NCI-H1930 (cell line): ENCODE results near the gene KRTAP4-7.
"Not testable (repeated sequence)": the region's sequence is repeated elsewhere in the genome, so short reads cannot be mapped to it uniquely, and the experiment has no call there.

ENCODE experiments used
- DNase-seq, 2 experiments: peaks; one replicate each; lab custom pipeline; 2025; lab: John Stamatoyannopoulos, UW

Gene KRTAP4-7

DNA sequence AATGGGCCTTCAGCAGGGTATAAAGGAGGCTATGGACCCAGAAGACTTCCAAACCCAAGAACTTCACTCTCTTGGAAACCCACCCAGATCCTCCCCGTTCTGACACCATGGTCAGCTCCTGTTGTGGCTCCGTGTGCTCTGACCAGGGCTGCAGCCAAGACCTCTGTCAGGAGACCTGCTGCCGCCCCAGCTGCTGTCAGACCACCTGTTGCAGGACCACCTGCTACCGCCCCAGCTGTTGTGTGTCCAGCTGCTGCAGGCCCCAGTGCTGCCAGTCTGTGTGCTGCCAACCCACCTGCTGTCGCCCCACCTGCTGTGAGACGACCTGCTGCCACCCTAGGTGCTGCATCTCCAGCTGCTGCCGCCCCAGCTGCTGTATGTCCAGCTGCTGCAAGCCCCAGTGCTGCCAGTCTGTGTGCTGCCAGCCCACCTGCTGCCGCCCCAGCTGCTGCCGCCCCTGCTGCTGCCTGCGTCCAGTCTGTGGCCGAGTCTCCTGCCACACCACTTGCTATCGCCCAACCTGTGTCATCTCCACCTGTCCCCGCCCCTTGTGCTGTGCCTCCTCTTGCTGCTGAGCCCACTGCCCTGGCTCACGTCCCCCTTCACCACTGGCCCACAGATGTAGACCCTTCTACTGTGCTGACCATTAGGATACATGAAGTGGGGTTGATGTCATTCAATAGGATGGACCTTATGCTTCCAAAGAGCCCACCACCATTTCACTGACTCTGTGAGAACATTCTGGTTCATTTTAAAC lies at the start of gene KRTAP4-7:
TSS of gene KRTAP4-7 (plus strand) at position 51 of the 757 bp plus-strand sequence. CDS start at position 108, 57 bp downstream.
- DNase-seq: not testable (repeated sequence)

DNA sequence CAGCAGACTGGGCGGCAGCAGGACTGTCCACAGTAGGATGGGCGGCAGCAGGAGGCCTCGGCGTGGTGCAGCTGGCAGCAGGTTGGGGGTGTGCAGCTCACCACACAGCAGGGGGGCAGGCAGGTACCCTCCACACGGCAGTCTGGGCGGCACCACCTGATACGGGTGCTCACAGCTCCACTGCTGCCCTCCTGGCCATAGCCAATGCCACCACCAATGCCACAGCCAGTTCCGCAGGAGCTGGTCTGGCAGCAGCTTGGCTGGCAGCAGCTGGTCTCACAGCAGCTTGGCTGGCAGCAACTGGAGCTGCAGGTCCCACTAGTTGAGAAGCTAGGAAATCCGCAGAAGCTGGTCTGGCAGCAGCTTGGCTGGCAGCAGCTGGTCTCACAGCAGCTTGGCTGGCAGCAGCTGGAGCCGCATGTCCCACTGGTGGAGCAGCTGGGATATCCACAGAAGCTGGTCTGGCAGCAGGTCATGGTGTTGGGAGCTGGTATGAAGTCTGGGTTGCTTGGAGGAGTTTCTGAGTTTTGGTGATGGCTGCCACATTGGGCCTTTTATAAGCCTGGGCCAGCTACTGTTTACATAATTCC lies 49.5 kb upstream of the KRTAP4-7 start, which contains the start of gene KRTAP1-3:
TSS of gene KRTAP1-3 (minus strand) at position 529 of the 590 bp plus-strand sequence. CDS start at position 476, 53 bp downstream.
- peak; percentile 6 to 20 for DNase-seq

DNA sequence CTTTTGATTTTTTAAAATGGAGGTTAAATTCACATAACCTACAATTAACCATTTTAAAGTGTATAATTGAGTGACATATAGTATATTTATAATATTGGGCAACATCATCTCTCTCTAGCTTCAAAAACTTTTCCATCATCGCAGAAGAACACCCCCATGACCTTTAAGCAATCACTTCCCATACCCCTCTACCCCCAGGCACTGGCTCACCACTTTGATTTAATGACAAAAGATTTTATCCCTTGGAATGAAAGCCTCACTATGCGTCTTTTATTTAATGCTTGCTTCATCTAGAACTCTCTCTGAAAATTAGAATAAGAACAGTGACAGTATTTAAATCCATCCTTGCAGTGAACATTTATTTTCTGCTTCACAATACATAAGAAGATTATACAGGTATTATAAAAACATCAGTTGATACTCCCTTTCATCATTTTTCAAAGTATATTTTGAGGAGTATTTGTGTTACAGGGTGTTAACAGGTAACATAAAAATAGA lies 46.0 kb upstream of the KRTAP4-7 start:
- DNase-seq: no peak

DNA sequence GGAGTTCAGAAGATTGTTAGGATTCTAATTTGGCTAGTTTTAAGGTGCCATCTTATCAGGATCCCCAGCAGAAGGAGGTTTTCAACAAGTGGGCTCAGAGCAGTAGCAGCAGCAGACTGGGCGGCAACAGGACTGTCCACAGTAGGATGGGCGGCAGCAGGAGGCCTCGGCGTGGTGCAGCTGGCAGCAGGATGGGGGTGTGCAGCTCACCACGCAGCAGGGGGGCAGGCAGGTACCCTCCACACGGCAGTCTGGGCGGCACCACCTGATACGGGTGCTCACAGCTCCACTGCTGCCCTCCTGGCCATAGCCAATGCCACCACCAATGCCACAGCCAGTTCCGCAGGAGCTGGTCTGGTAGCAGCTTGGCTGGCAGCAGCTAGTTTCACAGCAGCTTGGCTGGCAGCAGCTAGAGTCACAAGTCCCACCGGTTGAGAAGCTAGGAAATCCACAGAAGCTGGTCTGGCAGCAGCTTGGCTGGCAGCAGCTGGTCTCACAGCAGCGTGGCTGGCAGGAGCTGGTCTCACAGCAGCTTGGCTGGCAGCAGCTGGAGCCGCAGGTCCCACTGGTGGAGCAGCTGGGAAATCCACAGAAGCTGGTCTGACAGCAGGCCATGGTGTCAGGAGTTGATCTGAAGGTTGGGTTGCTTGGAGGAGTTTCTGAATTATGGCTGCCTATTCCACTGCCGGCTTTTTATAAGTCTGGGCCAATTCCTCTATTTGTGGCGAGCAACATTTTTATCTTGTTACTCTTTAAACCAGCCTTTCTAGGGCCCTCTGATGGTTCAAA lies 43.0 kb upstream of the KRTAP4-7 start, which contains the start of gene KRTAP1-1:
TSS of gene KRTAP1-1 (minus strand) at position 668 of the 789 bp plus-strand sequence. CDS start at position 615, 53 bp downstream.
- not testable (repeated sequence) for DNase-seq

DNA sequence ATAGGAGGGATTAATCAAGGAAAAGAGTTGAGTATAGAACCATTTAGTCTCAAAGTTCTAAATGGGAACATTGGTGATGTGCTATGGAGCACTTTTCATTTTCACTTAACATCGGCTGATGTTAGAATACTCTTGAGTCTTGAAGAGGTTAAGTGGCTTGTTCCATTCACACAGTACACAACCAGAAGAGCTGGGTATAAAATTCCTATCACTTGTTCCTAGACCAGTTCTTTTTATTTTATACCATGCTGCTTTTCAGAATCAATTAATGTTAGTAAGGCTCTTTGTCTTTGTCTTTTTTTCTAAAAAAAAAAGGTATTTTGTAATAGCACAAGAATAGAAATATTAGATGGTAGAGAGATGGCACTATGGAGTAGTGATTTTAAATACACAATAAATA lies 41.0 kb upstream of the KRTAP4-7 start:
- no peak for DNase-seq

DNA sequence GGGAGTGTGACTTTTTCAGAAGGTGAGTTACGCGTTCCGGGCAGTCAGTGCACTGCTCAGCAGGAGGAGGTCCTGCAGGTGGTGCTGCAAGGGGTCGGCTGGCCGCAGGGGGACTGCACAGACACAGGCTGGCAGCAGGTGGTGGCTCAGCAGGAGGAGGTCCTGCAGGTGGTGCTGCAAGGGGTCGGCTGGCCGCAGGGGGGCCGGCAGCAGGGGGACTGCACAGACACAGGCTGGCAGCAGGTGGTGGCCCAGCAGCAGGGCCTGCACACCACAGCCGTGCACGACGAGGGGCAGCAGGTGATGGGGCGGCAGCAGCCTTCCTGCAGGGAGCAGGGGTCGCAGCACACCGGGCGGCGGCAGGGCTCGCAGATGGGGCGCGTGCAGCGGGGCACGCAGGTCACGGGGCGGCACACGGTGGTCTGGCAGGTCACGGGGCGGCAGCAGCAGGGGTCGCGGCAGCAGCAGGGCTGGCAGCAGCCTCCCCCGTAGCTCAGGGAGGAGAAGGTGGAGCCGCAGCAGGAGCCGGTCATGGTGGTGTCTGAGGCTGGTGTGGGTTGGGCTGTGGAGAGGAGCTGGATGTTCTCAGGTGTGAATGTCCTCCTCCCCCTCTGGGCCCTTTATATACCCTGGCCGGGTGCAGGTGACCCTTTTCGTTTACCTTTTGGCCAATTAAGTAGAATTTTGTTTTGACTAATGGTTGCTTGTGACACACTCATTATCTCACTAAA lies 37.0 kb upstream of the KRTAP4-7 start, which contains the start of gene KRTAP2-1:
TSS of gene KRTAP2-1 (minus strand) at position 582 of the 731 bp plus-strand sequence. CDS start at position 533, 49 bp downstream.
- not testable (repeated sequence) for DNase-seq

DNA sequence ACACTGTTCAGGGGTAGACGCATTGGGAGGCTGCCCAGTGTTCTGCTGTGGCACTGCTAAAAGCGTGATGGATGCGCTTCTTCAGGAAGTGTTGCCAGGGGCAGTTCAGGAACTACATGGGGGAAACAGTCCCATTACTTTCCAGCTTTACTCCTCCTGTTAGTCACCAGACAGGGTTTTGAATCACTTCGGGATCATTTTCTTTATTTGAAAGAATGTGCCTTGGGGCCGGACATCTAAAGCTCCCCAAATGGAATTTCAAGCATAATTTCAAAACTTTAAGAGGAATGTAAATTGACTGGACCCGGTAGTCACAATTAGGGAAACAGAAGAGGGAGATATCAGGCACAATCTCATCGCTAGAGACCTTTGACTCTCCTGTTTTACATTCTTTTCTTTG lies 35.5 kb upstream of the KRTAP4-7 start:
- no peak for DNase-seq

DNA sequence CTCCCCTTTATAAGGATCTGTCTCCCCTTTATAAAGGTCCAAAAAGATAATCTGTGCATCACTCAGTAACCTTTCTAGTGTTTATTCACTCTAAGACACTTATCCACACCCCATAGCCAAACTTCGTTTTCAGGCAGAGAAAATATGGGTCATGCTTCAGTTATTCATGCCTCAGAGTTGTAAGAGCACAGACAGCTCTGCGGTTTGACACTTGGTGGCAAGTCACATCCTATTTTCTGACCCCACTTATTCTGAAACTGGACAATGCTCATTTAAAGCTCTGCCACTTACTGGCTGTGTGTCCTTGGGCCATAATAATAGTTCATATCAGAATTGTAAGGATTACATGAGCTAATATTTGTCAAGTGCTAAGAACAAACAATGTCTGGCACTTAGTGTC lies 34.8 kb upstream of the KRTAP4-7 start:
- DNase-seq: no peak

DNA sequence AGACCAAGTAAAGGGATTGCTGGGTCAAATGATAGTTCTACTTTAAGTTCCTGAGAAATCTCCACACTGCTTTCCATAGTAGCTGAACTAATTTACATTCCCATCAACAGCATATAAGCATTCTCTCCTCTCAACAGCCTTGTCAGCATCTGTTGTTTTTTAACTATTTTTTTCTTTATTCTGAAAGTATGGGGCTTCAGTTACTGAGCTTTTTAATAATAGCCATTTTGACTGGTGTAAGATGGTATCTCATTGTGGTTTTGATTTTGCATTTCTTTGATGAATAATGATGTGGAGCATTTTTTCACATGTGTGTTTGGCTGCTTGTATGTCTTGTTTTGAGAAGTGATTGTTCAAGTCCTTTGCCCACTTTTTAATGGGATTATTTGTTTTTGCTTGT lies 31.4 kb upstream of the KRTAP4-7 start:
- DNase-seq: no peak

DNA sequence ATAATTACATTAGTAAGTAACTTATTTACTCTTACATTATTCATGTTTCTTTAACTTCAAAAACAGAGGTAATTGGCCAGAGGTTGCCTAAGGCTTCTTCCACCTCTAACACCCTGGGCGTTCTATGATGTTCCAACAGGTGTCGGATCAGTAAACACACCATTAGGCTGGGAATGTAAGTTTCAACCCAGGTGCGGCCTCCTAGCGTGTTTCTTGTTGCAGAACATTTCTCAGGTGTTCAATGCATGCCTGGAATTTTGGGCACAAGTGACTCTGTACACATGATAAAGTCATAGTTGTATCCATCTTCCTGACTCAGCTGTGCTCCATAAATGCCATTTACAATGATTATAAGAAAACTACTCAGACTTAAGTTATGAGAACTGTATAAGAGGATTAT lies 29.9 kb upstream of the KRTAP4-7 start:
- no peak for DNase-seq

DNA sequence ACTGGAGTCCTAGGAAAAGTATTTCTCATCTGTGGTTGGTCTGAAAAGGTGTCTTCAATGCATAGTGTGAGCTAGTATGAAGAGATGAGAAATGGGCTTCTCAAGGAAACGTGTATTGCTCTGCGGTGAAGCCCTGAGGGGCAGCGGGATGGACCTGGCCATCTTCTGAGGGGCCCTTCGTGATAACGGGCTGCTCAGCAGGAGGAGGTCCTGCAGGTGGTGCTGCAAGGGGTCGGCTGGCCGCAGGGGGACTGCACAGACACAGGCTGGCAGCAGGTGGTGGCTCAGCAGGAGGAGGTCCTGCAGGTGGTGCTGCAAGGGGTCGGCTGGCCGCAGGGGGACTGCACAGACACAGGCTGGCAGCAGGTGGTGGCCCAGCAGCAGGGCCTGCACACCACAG lies 29.4 kb upstream of the KRTAP4-7 start:
- not testable (repeated sequence) for DNase-seq

DNA sequence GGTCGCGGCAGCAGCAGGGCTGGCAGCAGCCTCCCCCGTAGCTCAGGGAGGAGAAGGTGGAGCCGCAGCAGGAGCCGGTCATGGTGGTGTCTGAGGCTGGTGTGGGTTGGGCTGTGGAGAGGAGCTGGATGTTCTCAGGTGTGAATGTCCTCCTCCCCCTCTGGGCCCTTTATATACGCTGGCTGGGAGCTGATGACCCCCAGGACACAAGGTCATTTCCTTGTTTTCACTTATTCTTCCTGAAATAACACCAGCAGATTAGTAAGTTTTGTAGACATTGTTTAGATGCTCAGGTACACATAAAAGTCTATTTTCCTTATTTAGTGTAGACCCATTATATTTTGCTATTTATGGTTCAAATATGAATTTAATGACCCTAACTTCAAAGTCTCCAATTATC lies 28.8 kb upstream of the KRTAP4-7 start, which contains the start of gene KRTAP2-2:
TSS of gene KRTAP2-2 (minus strand) at position 101 of the 400 bp plus-strand sequence. CDS start at position 82, 19 bp downstream.
- DNase-seq: not testable (repeated sequence)

DNA sequence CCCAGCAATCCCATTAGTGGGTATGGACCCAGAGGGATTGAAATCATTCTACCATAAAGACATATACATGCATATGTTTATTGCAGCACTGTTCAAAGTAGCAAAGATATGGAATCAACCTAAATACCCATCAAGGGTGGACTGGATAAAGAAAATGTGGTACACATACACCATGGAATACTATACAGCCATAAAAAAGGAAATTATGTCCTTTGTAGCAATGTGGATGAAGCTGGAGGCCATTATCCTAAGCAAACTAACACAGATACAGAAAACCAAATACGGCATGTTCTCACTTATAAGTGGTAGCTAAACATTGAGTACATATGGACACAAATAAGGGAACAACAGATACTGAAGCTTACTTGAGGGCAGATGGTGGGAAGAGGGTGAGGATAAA lies 26.4 kb upstream of the KRTAP4-7 start:
- no peak for DNase-seq

DNA sequence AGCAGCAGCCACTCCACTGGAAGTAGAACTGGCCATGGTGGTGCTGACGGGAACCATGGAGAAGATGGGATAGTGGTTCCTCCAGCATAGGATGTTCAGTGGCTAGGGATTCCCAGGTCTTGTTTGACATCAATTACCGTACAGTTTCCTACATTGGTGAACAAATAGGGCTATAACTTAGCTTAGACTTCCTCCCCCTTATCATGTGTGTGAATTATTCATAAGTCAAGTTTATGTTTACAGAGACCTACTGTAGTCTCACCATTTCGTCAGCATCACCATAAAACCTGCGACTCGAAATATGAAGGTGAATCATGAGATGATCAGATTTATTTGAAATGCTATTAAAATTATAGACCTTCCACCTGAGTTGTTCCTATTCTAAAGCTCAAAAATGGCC lies 25.2 kb upstream of the KRTAP4-7 start:
- DNase-seq: no peak

DNA sequence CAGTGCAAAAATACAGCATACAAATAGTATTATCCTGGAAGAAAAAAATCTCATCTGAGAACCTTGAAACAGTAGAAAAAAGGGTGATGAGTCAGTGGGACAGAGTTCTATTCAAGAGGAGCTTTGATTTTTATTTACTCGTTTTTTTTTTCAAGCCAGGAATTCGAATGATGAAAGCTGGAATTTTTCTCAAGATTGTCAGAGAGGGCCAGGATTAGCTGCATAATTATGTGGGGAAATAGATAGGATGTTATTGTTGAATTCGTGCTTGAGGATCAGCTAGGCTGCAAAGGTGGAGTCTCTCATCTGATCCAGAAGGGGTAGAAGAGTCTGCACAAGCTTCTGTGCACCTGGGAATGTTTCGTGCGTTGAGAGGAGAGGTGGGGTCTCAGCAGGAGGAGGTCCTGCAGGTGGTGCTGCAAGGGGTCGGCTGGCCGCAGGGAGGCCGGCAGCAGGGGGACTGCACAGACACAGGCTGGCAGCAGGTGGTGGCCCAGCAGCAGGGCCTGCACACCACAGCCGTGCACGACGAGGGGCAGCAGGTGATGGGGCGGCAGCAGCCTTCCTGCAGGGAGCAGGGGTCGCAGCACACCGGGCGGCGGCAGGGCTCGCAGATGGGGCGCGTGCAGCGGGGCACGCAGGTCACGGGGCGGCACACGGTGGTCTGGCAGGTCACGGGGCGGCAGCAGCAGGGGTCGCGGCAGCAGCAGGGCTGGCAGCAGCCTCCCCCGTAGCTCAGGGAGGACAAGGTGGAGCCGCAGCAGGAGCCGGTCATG lies 24.5 kb upstream of the KRTAP4-7 start:
- DNase-seq: not testable (repeated sequence)

DNA sequence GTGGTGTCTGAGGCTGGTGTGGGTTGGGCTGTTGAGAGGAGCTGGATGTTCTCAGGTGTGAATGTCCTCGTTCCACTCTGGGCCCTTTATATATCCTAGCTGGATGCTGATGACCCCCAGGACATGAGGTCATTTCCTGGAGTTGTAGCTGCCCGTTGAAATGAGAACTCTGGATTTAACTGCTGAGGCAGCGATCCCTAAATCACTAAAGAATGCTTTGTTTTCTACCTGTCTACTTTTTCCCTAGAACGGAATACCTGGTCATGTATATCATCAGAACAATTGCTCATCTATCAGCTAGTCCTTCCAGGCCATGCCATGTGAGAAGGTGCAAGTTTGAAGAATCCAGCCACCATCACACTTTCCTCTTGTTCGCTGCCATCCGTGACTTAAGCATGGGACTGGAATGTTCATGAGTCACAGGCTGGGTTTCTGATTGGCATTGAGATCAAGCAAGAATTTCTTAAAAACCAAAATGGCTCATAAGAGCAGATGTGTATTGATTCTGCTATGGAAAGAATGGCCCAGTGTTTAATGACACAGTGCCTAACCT lies 23.8 kb upstream of the KRTAP4-7 start, which contains the start of gene KRTAP2-3:
TSS of gene KRTAP2-3 (minus strand) at position 63 of the 553 bp plus-strand sequence. CDS start 64 bp downstream, outside the sequence.
- DNase-seq: no peak

DNA sequence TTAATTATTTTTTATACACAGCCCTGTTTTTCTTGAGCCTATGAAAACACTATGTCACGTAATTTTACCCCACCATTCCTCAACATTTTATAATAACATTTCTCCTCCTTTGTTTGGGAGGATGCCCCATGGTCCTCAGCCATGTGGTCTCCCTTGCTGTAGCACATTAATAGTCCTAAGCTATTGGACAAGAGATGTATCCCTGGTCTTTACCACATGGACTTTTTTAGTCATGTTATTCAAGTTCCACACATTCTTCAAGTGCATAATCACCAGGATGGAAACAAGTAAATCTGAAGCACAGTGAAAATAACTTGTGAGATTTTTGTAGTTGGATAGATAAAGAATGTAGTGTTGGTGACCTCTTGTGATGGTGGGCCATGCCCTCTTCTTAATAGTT lies 22.0 kb upstream of the KRTAP4-7 start:
- no peak for DNase-seq

DNA sequence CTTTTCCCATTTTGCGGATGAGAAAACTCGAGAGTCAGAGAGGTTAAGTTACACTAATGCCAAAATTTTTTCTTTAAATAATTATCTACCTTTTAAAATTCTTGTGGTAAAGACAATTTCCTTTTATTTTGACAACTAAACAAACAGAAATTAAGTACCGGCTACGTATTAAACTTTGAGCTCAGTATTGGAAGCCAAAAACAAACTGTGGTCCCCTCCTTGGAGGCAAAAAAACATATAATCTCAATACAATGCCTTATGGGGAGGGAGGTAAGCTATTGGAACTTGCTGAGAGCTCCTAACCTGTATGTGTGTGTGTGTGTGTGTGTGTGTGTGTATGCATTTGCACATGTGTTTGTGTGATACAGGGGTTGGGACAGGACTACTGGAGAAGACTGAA lies 20.5 kb upstream of the KRTAP4-7 start:
- DNase-seq: no peak

DNA sequence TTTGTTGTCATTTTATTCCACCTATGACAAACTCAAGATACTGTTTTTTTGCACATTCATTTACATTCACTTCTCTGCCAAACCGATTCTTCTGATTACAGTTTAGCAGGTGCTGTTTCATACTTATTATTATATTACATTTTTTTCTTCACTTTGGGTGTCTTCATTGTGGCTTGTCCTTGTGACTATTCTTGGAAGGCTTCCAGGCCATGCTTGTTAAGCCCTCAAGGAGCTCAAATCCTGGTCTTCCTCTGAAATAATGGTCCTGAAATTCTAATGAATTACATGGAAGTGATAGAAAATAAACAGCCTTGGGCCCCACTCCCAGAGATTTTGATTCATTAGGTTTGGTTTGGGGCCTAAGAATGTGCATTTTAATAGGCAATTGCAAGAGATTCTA lies 19.6 kb upstream of the KRTAP4-7 start:
- no peak for DNase-seq
